HCT116 (cell line): ENCODE data around the gene ACADVL. TPM values are rescaled to one million over a fixed set of nuclear protein-coding genes. Genes with fewer than 3 reads are reported as not detected.

Source experiments
- CBX3 ChIP-seq: IDR thresholded peaks from 2 replicates; pipeline ENCODE4 v1.6.1; 2012; ENCODE audit warnings: low read depth
- EGR1 ChIP-seq: IDR thresholded peaks from 2 replicates; pipeline ENCODE4 v1.6.1; 2012; ENCODE audit warnings: low read depth
- EZH2 ChIP-seq: fragments of 200-600 bp; sonication (generic); IDR thresholded peaks from 2 replicates; pipeline ENCODE4 v1.6.1; 2017; ENCODE audit warnings: antibody characterized with exemption, mixed run types
- FOSL1 ChIP-seq: IDR thresholded peaks from 2 replicates; pipeline ENCODE4 v1.6.1; 2012; ENCODE audit warnings: low read depth
- MAX ChIP-seq: IDR thresholded peaks from 2 replicates; pipeline ENCODE4 v1.6.1; 2012
- RAD21 ChIP-seq: IDR thresholded peaks from 2 replicates; pipeline ENCODE4 v1.6.1; 2012; ENCODE audit warnings: low read depth, mild to moderate bottlenecking
- SIN3A ChIP-seq: IDR thresholded peaks from 2 replicates; pipeline ENCODE4 v1.6.1; 2012; ENCODE audit warnings: low read depth
- SP1 ChIP-seq: IDR thresholded peaks from 2 replicates; pipeline ENCODE4 v1.6.1; 2012; ENCODE audit warnings: low read depth
- SRF ChIP-seq: IDR thresholded peaks from 2 replicates; pipeline ENCODE4 v1.6.1; 2012; ENCODE audit warnings: low read depth
- TCF7L2 ChIP-seq: IDR thresholded peaks from 2 replicates; pipeline ENCODE4 v1.7.0; 2011; ENCODE audit warnings: borderline replicate concordance, inconsistent platforms; ENCODE audit not compliant: insufficient read depth, insufficient read length; ENCODE audit errors: extremely low read depth
- YY1 ChIP-seq: IDR thresholded peaks from 2 replicates; pipeline ENCODE4 v1.6.1; 2011; ENCODE audit warnings: low read length, low read depth, moderate library complexity, mild to moderate bottlenecking; ENCODE audit not compliant: insufficient replicate concordance; ENCODE audit errors: extremely low read depth
- ZNF274 ChIP-seq: fragments of 200-500 bp; sonication (Bioruptor generic); IDR thresholded peaks from 2 replicates; pipeline ENCODE4 v1.6.1; 2014; ENCODE audit warnings: mild to moderate bottlenecking, low read depth, low read length, inconsistent platforms
- total RNA-seq: library from RNA; stranded (reverse); gene quantifications from one replicate; pipeline ENCODE4 v1.2.1, GENCODE V29; 2021; ENCODE audit not compliant: unreplicated experiment
- TF ChIP-seq, protein P1 (sequence below): IDR thresholded peaks from 2 replicates; pipeline ENCODE4 v1.6.1; 2011; ENCODE audit warnings: mild to moderate bottlenecking, low read length, moderate library complexity; ENCODE audit not compliant: insufficient replicate concordance; ENCODE audit errors: extremely low read depth

The ACADVL gene
- total RNA-seq, 1 experiment from 2014 or later, result 554 TPM

GRCh38 chr17:7251661-7252175 lies 32.0 kb downstream of the ACADVL start, which contains the start of gene CTDNEP1 (continued):
- no peak for TF ChIP-seq ZNF274
- TF ChIP-seq CBX3, result no peak
- TF ChIP-seq TCF7L2, result no peak
- TF ChIP-seq SP1, result no peak
- TF ChIP-seq, protein P1, sequence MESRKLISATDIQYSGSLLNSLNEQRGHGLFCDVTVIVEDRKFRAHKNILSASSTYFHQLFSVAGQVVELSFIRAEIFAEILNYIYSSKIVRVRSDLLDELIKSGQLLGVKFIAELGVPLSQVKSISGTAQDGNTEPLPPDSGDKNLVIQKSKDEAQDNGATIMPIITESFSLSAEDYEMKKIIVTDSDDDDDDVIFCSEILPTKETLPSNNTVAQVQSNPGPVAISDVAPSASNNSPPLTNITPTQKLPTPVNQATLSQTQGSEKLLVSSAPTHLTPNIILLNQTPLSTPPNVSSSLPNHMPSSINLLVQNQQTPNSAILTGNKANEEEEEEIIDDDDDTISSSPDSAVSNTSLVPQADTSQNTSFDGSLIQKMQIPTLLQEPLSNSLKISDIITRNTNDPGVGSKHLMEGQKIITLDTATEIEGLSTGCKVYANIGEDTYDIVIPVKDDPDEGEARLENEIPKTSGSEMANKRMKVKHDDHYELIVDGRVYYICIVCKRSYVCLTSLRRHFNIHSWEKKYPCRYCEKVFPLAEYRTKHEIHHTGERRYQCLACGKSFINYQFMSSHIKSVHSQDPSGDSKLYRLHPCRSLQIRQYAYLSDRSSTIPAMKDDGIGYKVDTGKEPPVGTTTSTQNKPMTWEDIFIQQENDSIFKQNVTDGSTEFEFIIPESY, result no peak
- TF ChIP-seq MAX, result no peak
- TF ChIP-seq YY1, result peak; percentile 94
- TF ChIP-seq SRF, result no peak
- TF ChIP-seq RAD21, result no peak
- TF ChIP-seq FOSL1, result no peak
- no peak for TF ChIP-seq EGR1
- TF ChIP-seq EZH2, result no peak
- TF ChIP-seq SIN3A, result no peak
